Panc1 (cell line): ENCODE measurements around the gene FHAD1. TPM values are rescaled to one million over a fixed set of nuclear protein-coding genes. Genes with fewer than 3 reads are reported as not detected.

ENCODE experiments used
- ATAC-seq: fragments of 200-7000 bp; cut with Tn5 transposase; 2 replicates; pipeline ENCODE4 v1.9.1; 2020; ENCODE audit warnings: mild to moderate bottlenecking, moderate library complexity
- BruUV-seq: library from RNA; stranded (reverse); fragments of 400-500 nt; replicated peaks from 2 replicates; lab custom pipeline; 2021; lab: Mats Ljungman, UMichigan
- CTCF ChIA-PET: fragments of 300-600 bp; sonication (Branson Sonifier 250); formaldehyde crosslinking; loops from one replicate; lab custom pipeline; 2022; ENCODE audit warnings: antibody characterized with exemption; lab: Charles Lee
- POLR2A ChIA-PET: fragments of 300-600 bp; sonication (Branson Sonifier 250); formaldehyde crosslinking; loops from one replicate; lab custom pipeline; 2022; ENCODE audit warnings: antibody characterized with exemption; lab: Charles Lee
- DNase-seq: peaks from one replicate; pipeline ENCODE4 v3.0.0-alpha.2; 2010; ENCODE audit warnings: low read depth, low spot score
- H3K27ac ChIP-seq: 2 replicates; pipeline ENCODE4 v1.5.1; 2011; ENCODE audit warnings: mild to moderate bottlenecking, low read length, inconsistent platforms
- H3K27me3 ChIP-seq: fragments of 200-500 bp; sonication (Bioruptor generic); 2 replicates; pipeline ENCODE4 v1.6.0; 2014; ENCODE audit warnings: low read length, inconsistent platforms; ENCODE audit not compliant: control insufficient read depth, insufficient read depth
- H3K36me3 ChIP-seq: fragments of 200-500 bp; sonication (Bioruptor generic); 2 replicates; pipeline ENCODE4 v1.5.1; 2014; ENCODE audit warnings: inconsistent platforms, mild to moderate bottlenecking, low read length, moderate library complexity; ENCODE audit not compliant: control insufficient read depth, insufficient read depth
- H3K4me1 ChIP-seq: 2 replicates; pipeline ENCODE4 v1.5.1; 2011; ENCODE audit warnings: inconsistent platforms, mild to moderate bottlenecking, low read length, moderate library complexity; ENCODE audit not compliant: control insufficient read depth, insufficient read depth
- H3K4me3 ChIP-seq, 2 experiments: 2 replicates each; pipeline ENCODE4 v1.5.1; 2011 to 2012; ENCODE audit warnings: low read depth in 2 of 2, low read length in 2 of 2, mild to moderate bottlenecking in 2 of 2, inconsistent platforms in 1 of 2, moderate library complexity in 1 of 2
- H3K9me3 ChIP-seq: fragments of 200-500 bp; sonication (Bioruptor generic); 2 replicates; pipeline ENCODE4 v1.5.1; 2014; ENCODE audit warnings: low read depth, mild to moderate bottlenecking, inconsistent platforms, low read length, moderate library complexity; ENCODE audit not compliant: control insufficient read depth, insufficient read depth
- CTCF ChIP-seq: fragments of 450-650 bp; IDR thresholded peaks from 2 replicates; pipeline ENCODE4 v1.5.1; 2017; ENCODE audit warnings: mild to moderate bottlenecking
- POLR2AphosphoS5 ChIP-seq: IDR thresholded peaks from 2 replicates; pipeline ENCODE4 v1.6.1; 2012; ENCODE audit warnings: mild to moderate bottlenecking, low read depth, low read length, moderate library complexity
- SIN3A ChIP-seq: IDR thresholded peaks from 2 replicates; pipeline ENCODE4 v1.6.1; 2012; ENCODE audit warnings: low read depth, mild to moderate bottlenecking, low read length, moderate library complexity, borderline replicate concordance; ENCODE audit not compliant: insufficient read depth
- TCF7L2 ChIP-seq: IDR thresholded peaks from 2 replicates; pipeline ENCODE4 v1.6.1; 2011; ENCODE audit warnings: mild to moderate bottlenecking, low read depth, low read length, inconsistent platforms
- in situ Hi-C: cut with HindIII; loops from 2 replicates; pipeline ENCODE4 v1.10.0; 2016; ENCODE audit warnings: low sequenced_read_pairs, low pct_unique_long_range_greater_than_20kb
- intact Hi-C: fragments of 100-400 bp; cut with micrococcal nuclease; formaldehyde crosslinking; loops from one replicate; pipeline ENCODE4 v1.10.0; 2022; ENCODE audit not compliant: unreplicated experiment
- total RNA-seq: library from RNA; stranded (reverse); gene quantifications from one replicate; pipeline ENCODE4 v1.2.1, GENCODE V29; 2021; ENCODE audit not compliant: unreplicated experiment
- TF ChIP-seq, protein P1 (sequence below), 2 experiments: IDR thresholded peaks; 2 replicates each; pipeline ENCODE4 v1.6.1; 2011 to 2012; ENCODE audit warnings: low read depth in 2 of 2, control low read depth in 1 of 2, low read length in 1 of 2, mild to moderate bottlenecking in 1 of 2, moderate library complexity in 1 of 2; ENCODE audit not compliant: insufficient read depth in 1 of 2

FHAD1 gene
- total RNA-seq, 1 experiment from 2014 or later = 0.23 TPM

DNA sequence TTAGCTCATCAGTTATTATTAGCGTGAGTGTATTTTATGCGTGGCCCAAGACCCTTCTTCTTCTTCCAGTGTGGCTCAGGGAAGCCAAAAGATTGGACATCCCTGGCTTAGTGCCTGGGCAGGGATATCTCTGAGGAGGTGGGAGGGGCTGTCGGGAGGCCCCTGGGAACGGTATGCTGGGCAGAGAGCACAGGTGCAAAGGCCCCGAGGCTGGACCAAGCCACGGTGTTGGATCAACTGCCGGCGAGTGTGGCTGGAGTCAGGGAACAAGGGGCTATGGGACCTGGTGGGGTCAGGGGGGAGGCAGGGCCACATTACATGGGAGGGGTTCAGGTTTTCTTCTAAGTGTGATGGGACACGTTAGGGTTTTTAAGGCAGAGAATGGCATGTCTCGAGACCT is 62.7 kb downstream of the FHAD1 start:
- ATAC-seq = no peak
- no TSS peak for BruUV-seq
- CTCF ChIA-PET = no interaction called here
- Histone ChIP-seq H3K9me3 (no peaks in the 10 kb centered on the region), H3K4me1 (no peaks in the 10 kb centered on the region), H3K27ac (no peak overlapping the region), H3K36me3 (no peaks in the 10 kb centered on the region), H3K27me3 (no peaks in the 10 kb centered on the region), H3K4me3 (no peak overlapping the region)
- intact Hi-C loops = no loop called here
- in situ Hi-C loops = no loop called here
- TF ChIP-seq CTCF (no peak), SIN3A (no peak), POLR2AphosphoS5 (no peak), TCF7L2 (no peak)
- TF ChIP-seq, protein P1, sequence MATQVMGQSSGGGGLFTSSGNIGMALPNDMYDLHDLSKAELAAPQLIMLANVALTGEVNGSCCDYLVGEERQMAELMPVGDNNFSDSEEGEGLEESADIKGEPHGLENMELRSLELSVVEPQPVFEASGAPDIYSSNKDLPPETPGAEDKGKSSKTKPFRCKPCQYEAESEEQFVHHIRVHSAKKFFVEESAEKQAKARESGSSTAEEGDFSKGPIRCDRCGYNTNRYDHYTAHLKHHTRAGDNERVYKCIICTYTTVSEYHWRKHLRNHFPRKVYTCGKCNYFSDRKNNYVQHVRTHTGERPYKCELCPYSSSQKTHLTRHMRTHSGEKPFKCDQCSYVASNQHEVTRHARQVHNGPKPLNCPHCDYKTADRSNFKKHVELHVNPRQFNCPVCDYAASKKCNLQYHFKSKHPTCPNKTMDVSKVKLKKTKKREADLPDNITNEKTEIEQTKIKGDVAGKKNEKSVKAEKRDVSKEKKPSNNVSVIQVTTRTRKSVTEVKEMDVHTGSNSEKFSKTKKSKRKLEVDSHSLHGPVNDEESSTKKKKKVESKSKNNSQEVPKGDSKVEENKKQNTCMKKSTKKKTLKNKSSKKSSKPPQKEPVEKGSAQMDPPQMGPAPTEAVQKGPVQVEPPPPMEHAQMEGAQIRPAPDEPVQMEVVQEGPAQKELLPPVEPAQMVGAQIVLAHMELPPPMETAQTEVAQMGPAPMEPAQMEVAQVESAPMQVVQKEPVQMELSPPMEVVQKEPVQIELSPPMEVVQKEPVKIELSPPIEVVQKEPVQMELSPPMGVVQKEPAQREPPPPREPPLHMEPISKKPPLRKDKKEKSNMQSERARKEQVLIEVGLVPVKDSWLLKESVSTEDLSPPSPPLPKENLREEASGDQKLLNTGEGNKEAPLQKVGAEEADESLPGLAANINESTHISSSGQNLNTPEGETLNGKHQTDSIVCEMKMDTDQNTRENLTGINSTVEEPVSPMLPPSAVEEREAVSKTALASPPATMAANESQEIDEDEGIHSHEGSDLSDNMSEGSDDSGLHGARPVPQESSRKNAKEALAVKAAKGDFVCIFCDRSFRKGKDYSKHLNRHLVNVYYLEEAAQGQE (IDR thresholded peaks at IDR 0.05; ENCODE audit: insufficient read depth in 1 of 2, low read depth in 2 of 2, low read length in 1 of 2) = no peak
- no peak for DNase-seq
- POLR2A ChIA-PET = no interaction called here

DNA sequence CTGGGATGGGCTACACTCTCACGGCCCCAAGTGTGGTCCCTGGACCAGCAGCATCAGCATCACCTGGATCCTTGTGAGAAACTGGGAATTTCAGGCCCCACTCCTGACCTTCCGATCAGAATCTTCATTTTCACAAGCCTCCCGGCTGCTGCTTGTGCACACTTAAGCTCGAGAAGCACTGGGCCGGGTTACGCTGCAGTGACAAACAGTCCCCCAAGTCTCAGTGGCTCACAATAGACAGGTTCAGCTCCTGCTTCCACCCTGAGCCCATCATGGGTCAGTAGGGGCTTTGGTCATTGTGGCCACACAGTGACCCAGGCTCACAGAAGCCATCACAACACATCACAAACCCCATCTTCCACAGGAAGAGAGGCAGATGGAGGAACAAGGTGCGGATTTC is 63.5 kb downstream of the FHAD1 start:
- H3K9me3 ChIP-seq = no peaks in the 10 kb centered on the region
- no peak overlapping the region for H3K4me3 ChIP-seq
- ATAC-seq = no peak
- H3K36me3 ChIP-seq = no peaks in the 10 kb centered on the region
- no peak for DNase-seq
- H3K4me1 ChIP-seq = no peaks in the 10 kb centered on the region
- ChIA-PET POLR2A (no interaction called here), CTCF (no interaction called here)
- TF ChIP-seq POLR2AphosphoS5 (no peak), CTCF (no peak), SIN3A (no peak), TCF7L2 (no peak)
- TF ChIP-seq, protein P1 (IDR thresholded peaks at IDR 0.05; ENCODE audit: insufficient read depth in 1 of 2, low read depth in 2 of 2, low read length in 1 of 2) = no peak
- H3K27me3 ChIP-seq = no peaks in the 10 kb centered on the region
- intact Hi-C loops (no loop called here), in situ Hi-C loops (no loop called here)
- H3K27ac ChIP-seq = no peak overlapping the region
- no TSS peak for BruUV-seq
